Tibial artery (tissue), 4 donors: ENCODE data around the gene VAPA.
"Not testable (repeated sequence)": the region's sequence is repeated elsewhere in the genome, so short reads cannot be mapped to it uniquely, and the experiment has no call there.

Source experiments
- DNase-seq, 2 donors: peaks; one replicate each; pipeline ENCODE4 v3.0.0-alpha.2; 2019
- H3K27ac ChIP-seq, 2 donors: fragments of 200-600 bp; sonication (generic) in 1 of 2; 1 replicate in 1 of 2; 2 replicates in 1 of 2; pipeline ENCODE4 v1.5.1; 2018 to 2019; ENCODE audit warnings: mild to moderate bottlenecking in 1 of 2
- H3K27me3 ChIP-seq, 2 donors: fragments of 200-600 bp; sonication (generic) in 1 of 2; one replicate each; pipeline versions ENCODE4 v1.5.1 to v1.6.0; 2016 to 2019
- H3K36me3 ChIP-seq, 3 donors: fragments of 200-600 bp; sonication (generic) in 2 of 3; one replicate each; pipeline ENCODE4 v1.5.1; 2016 to 2019; ENCODE audit warnings: mild to moderate bottlenecking in 2 of 3
- H3K4me1 ChIP-seq, 4 donors: fragments of 200-600 bp; sonication (generic) in 2 of 4; 1 replicate in 3 of 4; 2 replicates in 1 of 4; pipeline ENCODE4 v1.5.1; 2016 to 2019
- H3K4me3 ChIP-seq, 2 donors: fragments of 200-600 bp; sonication (generic) in 1 of 2; 1 replicate in 1 of 2; 2 replicates in 1 of 2; pipeline ENCODE4 v1.5.1; 2018 to 2019; ENCODE audit warnings: mild to moderate bottlenecking in 2 of 2
- H3K9me3 ChIP-seq, 3 donors: fragments of 200-600 bp; sonication (generic) in 1 of 3; one replicate each; pipeline ENCODE4 v1.5.1; 2016 to 2019
- CTCF ChIP-seq, 2 experiments: fragments of 200-600 bp in 1 of 2; fragments of 450-650 bp in 1 of 2; IDR thresholded peaks; one replicate each; pipeline ENCODE4 v1.5.1; 2017 to 2019; ENCODE audit warnings: antibody characterized with exemption in 2 of 2, mild to moderate bottlenecking in 1 of 2, moderate library complexity in 1 of 2
- intact Hi-C: fragments of 100-400 bp; cut with DNase I; formaldehyde crosslinking; loops from one replicate; pipeline ENCODE4 v1.15.0; 2023; ENCODE audit warnings: low total_unique reads

The VAPA gene

DNA sequence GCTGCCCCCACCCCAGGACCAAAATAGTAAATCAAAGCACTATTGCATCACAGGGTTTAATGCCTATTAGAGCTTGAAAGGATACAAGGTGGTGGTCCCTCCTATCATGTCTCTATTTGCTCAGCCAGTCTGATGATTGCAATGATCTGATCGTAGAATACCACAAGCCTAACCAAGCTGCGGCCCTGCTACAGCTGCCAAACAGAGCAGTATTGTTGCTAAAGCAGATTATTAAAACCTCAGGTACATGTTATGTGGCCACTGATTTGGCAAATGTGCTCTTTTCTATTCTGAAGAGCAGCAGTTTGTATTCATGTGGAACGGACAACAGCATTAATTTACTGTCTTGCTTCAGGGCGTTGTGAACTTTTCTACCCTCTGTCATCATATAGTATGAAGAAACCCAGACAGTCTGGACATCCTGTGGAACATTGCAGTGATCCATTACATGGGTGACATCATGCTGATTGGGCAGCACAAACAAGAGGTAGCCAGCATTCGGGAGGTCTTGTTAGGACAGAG is 8.4 kb upstream of the VAPA start:
- TF ChIP-seq CTCF (IDR thresholded peaks at IDR 0.05) = no peak
- intact Hi-C loops = no loop called here
- no peaks in the 10 kb centered on the region for H3K27me3 ChIP-seq
- no peaks in the 10 kb centered on the region for H3K36me3 ChIP-seq
- no peaks in the 10 kb centered on the region for H3K4me1 ChIP-seq
- no peak for DNase-seq
- H3K4me3 ChIP-seq = no peak overlapping the region
- H3K27ac ChIP-seq = no peak overlapping the region
- H3K9me3 ChIP-seq = no peaks in the 10 kb centered on the region

DNA sequence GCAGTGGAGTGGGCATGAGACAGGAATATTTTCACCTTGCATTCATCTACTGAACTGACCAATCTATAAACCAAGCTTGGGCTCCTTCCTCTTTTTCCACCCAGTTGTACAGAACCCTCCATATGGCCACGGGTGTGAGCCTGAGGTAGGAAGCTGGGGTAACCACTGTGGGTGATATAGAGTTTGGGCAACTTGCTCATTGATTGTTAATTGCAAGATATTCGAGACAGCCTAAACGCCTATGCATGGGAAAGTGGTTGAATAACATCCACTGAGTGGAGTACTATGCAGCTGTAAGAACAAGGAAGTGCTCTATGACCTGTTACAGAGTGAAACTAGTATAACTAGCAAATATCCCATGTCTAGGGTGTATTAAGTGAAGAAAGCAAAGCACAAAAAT is 7.3 kb upstream of the VAPA start:
- no peak for DNase-seq
- H3K27me3 ChIP-seq = no peaks in the 10 kb centered on the region
- intact Hi-C loops = no loop called here
- H3K27ac ChIP-seq = no peak overlapping the region
- no peaks in the 10 kb centered on the region for H3K9me3 ChIP-seq
- no peak for TF ChIP-seq CTCF (IDR thresholded peaks at IDR 0.05)
- no peaks in the 10 kb centered on the region for H3K4me1 ChIP-seq
- no peaks in the 10 kb centered on the region for H3K36me3 ChIP-seq
- no peak overlapping the region for H3K4me3 ChIP-seq

- no peak for TF ChIP-seq CTCF (IDR thresholded peaks at IDR 0.05)
- peaks cover 0 to 1% (median under 1%) of the 10 kb centered on the region in 4 donors for H3K4me1 ChIP-seq
- intact Hi-C loops = no loop called here
- H3K4me3 ChIP-seq = no peak overlapping the region
- H3K27ac ChIP-seq = no peak overlapping the region
- H3K27me3 ChIP-seq = no peaks in the 10 kb centered on the region
- no peaks in the 10 kb centered on the region for H3K9me3 ChIP-seq
- no peak for DNase-seq
- H3K36me3 ChIP-seq = no peaks in the 10 kb centered on the region
Observed at GRCh38 chr18:9907867-9908266, 5.9 kb upstream of the VAPA start.

DNA sequence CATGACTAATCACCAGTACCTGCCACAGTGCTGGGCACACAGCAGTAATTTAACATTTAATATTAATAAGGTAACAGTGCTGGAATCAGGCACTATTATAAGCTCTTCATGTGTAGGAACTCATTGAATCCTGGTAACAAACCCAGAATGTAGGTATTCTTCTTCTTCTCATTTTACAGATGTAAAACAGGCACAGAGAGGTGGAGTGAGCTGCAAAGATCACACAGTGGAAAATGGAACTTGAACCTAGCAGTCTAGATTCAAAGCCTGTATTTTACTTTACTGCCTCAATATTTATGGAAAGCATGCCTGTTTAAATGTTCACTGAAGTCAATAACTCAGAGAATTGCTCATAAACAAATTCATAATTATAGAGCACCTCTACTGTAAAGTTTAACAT is 3.7 kb upstream of the VAPA start:
- Histone ChIP-seq H3K27ac (no peak overlapping the region), H3K27me3 (no peaks in the 10 kb centered on the region), H3K4me1 (peaks cover 0 to 6% (median 2%) of the 10 kb centered on the region in 4 donors), H3K4me3 (no peak overlapping the region), H3K9me3 (no peaks in the 10 kb centered on the region), H3K36me3 (no peaks in the 10 kb centered on the region)
- no peak for TF ChIP-seq CTCF (IDR thresholded peaks at IDR 0.05)
- no peak for DNase-seq
- intact Hi-C loops = loop anchor here (10.0 kb wide), 3 partner anchors 105 to 295 kb away; partner anchors contain the start of genes PPP4R1 and RAB31

DNA sequence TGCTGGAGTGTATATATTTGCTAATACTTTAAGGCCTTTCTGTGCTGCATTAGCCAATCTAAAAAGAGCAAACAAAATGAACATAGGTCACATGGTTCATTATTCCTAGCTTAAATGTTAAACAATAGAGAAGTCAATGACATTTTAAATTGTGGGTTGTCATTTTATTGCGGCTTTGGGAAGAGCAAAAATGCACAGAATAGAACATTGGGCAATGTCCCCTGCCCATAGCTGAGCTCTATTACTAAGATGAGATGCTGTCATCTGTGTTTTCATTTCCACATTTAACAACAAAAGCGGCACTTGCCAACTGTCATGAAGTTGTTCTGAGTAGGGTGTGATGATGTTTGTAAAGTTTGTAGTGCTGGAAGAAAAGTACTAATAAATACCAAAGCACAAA is 3.2 kb upstream of the VAPA start:
- no peak overlapping the region for H3K4me3 ChIP-seq
- intact Hi-C loops = loop anchor here (10.0 kb wide), 3 partner anchors 106 to 296 kb away; partner anchors contain the start of genes PPP4R1 and RAB31
- H3K36me3 ChIP-seq = no peaks in the 10 kb centered on the region
- no peaks in the 10 kb centered on the region for H3K27me3 ChIP-seq
- no peaks in the 10 kb centered on the region for H3K9me3 ChIP-seq
- no peak for DNase-seq
- H3K27ac ChIP-seq = no peak overlapping the region
- H3K4me1 ChIP-seq = peaks cover 0 to 6% (median 2%) of the 10 kb centered on the region in 4 donors
- TF ChIP-seq CTCF (IDR thresholded peaks at IDR 0.05) = no peak

- Histone ChIP-seq H3K27ac (no peak overlapping the region), H3K4me1 (peaks cover 0 to 9% (median 4%) of the 10 kb centered on the region in 4 donors), H3K9me3 (no peaks in the 10 kb centered on the region), H3K36me3 (no peaks in the 10 kb centered on the region), H3K4me3 (no peak overlapping the region), H3K27me3 (no peaks in the 10 kb centered on the region)
- TF ChIP-seq CTCF (IDR thresholded peaks at IDR 0.05) = no peak
- DNase-seq = no peak
- intact Hi-C loops = loop anchor here (10.0 kb wide), 3 partner anchors 106 to 296 kb away; partner anchors contain the start of genes PPP4R1 and RAB31
Observed at GRCh38 chr18:9911226-9911625, 2.6 kb upstream of the VAPA start.

GRCh38 chr18:9912285-9912684 is 1.5 kb upstream of the VAPA start:
- not testable (repeated sequence) for DNase-seq, H3K4me3 ChIP-seq, H3K9me3 ChIP-seq, H3K36me3 ChIP-seq, H3K27ac ChIP-seq, H3K27me3 ChIP-seq
- H3K4me1 ChIP-seq = peaks cover 0 to 20% (median 9%) of the 10 kb centered on the region in 4 donors
- intact Hi-C loops = loop anchor here (10.0 kb wide), 3 partner anchors 107 to 297 kb away; partner anchors contain the start of genes PPP4R1 and RAB31
